CD4-positive, alpha-beta T cell treated with Interleukin-6 at 100 ng/mL for 8 hours (primary cell): Measurements from ENCODE around the gene NES.
A peak's percentile ranks its signal among the peaks of the same experiment; 100 is the strongest.

Experiments
- DNase-seq: peaks from one replicate; pipeline ENCODE4 v3.0.0-alpha.2; 2020; ENCODE audit warnings: mixed read lengths, low spot score

The NES gene

GRCh38 chr1:156663178-156663577 lies 14.0 kb downstream of the NES start:
- no peak for DNase-seq

DNA sequence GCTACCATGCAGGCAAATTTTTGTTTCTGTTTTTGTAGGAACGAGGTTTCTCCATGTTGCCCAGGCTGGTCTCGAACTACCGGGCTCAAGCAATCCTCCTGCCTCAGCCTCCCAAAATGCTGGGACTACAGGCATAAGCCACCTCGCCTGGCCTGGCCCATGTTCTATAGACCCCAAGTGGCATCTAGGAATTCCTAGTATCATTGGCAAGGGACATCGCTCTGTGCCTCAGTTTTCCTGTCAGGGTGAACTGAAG lies 14.5 kb downstream of the NES start:
- no peak for DNase-seq

DNA sequence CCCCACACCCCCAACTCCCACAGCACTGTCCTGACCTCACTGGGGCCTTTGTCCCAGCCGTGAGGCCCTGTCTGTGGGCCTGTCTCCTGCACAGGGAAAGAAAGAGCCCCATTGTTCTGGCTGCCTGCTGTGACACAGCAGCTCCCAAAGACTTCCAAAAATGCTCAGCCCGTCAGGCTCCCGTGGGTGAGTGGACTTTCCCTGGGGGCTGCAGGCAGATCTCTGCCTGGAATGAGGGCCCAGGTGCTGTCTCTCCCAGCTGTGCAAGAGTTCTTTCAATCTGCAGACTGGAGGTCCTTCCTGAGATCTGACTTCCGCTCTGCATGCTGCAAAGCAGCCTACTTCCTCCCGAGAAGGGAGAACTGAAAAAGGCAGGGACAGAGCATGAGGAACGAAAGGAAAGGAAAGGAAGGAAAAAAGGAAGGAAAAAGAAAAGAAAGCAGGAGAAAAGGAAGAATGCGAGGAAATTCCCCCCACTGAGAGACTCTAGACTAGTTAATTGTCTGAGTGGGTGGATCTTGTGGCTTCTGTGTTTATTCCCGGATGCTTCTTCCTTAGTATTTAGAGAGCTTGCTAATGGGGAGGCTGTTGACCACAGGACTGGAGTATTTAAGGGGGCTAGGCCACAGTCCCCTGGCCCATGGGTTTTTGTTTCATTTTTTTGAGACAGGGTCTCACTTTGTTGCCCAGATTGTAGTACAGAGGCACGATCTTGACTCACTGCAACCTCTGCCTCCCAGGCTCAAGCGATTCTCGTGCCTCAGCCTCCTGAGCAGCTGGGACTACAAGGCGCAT lies 15.0 kb downstream of the NES start:
- DNase-seq, result no peak

GRCh38 chr1:156660752-156661112 lies 16.5 kb downstream of the NES start:
- no peak for DNase-seq

GRCh38 chr1:156659988-156660751 lies 17.0 kb downstream of the NES start:
- peak; percentile 87 for DNase-seq

- no peak for DNase-seq
Measured at GRCh38 chr1:156659661-156659987, 17.6 kb downstream of the NES start.

DNA sequence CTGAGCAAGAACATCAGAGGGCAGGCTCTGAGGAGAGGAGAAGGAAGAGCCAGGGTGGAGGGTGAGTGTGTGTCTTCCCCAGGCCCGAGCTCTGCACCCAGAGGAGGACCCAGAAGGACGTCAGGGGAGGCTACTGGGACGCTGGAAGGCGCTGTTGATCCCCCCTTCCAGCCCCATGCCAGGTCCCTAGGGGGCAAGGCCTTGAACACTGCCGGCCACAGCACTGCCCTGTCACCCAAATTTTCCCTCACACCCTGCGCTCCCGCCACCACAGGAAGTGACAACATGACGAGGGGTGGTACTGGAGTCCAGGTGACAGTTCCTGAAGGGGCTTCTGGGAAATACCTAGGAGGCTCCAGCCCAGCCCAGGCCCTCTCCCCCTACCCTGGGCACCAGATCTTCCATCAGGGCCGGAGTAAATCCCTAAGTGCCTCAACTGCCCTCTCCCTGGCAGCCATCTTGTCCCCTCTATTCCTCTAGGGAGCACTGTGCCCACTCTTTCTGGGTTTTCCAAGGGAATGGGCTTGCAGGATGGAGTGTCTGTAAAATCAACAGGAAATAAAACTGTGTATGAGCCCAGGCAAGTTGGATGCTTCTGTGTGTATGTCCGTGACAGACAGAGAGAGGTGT lies 18.1 kb downstream of the NES start:
- DNase-seq, result no peak

- no peak for DNase-seq
Measured at GRCh38 chr1:156658496-156658895, 18.7 kb downstream of the NES start.

DNA sequence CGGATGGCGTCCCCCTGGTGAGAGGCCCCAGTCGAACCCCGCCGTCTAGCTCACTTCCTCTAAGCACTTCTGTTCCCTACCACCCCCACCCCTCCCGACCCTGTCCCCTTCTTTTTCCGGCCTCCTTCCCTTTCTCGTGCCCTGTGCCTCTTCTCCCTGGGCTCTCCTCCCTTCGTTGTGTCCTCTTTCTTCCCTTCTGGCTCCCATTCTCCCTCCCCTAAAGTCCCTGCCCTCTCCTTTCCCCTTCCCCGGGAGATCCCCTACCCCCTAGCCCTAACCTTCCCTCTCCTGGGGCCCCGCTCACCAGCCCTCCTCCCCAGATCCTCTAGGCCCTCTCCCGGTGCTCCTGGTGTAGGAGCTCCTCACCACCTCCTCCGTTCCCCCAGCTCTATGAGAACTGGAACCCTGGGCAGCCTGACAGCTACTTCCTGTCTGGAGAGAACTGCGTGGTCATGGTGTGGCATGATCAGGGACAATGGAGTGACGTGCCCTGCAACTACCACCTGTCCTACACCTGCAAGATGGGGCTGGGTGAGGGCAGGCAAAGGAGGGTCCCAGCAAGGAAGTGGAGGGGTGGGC lies 19.4 kb downstream of the NES start:
- no peak for DNase-seq

DNA sequence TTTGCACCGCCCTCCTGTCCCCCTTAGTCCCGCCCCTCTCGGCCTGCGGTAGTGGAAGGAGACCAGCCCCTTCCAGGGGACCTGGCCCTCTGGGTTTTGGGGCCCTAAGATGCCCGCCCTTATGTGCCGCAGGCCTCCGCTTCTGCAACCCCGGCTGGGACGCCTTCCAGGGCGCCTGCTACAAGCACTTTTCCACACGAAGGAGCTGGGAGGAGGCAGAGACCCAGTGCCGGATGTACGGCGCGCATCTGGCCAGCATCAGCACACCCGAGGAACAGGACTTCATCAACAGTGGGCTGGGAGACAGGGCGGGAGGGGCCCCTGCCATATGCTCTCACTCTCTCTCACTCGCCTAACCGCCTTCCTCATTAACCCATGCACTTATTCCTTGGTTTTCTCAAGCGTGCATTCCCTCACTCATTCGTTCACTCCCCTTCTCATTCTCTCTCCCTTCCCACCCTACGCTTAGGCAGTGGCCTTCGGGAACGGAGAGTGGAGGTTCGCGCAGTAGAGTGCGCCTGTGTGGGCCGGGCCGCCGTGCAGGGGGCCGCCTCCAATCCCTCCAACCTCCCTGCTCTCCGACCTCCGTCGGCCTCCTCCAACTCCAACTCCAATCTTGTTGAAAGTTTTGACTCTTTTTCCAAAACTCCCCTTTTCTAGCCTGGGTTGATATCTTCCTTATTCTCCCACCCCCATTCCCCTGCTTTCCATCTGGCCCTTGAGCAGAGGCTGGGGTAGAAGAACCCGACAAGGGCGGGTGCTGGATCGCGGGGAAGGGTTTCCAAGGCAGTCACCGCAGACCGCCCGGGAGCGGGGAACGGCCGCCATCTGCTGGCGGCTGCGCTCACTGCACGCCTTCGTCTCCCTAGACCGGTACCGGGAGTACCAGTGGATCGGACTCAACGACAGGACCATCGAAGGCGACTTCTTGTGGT lies 20.1 kb downstream of the NES start:
- DNase-seq, result peak; percentile 67

GRCh38 chr1:156655904-156656516 lies 21.2 kb downstream of the NES start:
- DNase-seq, result no peak

DNA sequence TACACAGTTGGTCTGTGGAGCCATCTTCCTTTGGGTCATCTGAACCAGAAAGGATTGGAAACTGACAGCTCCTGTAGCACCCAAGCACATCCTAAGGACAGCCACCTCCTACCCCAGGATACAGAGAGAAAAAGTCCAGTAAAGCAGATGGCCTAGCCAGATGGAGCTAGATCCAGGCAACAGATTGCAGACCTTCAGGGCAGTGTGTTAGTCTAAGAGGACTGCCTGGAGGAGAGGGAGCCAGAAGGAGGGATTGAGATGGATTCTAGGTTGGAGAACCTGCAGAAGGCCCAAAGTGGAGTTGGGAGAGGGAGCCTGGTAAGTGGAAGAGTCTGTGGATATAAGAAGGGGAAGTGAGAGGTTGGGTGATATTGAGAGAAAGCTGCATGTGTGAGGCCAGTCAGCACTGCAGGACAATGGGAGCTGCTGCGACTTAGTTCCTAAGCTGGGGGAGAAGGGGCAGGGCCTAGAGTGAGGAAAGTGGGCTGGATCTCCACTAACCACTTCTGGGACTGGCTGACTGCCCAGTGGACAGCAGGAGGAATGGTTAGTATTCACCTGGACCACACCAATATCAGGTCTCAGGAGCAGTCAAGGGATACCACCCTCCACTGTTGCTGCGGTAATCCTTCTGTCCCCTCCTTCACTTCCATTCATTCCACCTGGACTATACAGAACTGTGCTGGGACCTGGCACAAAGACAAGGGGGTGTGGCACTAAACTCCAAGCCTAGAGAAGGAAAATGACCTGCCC lies 21.9 kb downstream of the NES start:
- DNase-seq, result no peak

DNA sequence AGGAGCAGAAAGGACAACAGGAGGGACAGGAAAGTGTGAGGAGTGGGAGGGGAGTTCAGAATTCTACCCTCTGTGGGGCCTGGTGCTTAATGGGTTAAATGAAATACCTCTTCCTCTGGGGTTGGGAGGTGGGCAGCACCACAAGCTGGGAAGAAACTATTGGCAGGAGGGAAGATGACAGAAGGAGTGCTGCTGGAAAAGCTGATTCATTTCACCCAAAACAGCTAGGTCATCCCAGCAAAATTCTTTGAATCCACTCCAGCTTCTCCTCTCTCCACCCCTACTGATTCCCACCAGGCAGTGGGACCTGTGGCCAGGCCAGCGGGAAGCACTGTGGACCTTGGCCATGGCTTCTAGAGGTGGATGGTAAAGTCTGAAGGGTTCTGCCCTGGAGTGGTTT lies 22.5 kb downstream of the NES start:
- no peak for DNase-seq

DNA sequence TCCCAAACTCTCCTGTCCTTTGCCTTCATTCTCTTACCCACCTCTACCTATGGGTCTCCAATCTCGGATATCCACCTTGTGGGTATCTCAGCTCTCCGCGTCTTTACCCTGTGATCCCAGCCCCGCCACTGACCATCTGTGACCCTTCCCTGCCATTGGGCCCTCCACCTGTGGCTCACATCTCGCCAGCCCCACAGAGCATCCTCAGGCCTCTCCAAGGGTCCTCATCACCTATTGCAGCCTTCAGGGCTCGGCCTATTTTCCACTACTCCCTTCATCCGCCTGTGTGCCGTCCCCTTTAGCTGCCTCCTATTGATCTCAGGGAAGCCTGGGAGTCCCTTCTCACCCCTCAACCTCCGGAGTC lies 24.2 kb downstream of the NES start:
- DNase-seq, result no peak

- no peak for DNase-seq
Measured at GRCh38 chr1:156652131-156652991, 24.8 kb downstream of the NES start.

DNA sequence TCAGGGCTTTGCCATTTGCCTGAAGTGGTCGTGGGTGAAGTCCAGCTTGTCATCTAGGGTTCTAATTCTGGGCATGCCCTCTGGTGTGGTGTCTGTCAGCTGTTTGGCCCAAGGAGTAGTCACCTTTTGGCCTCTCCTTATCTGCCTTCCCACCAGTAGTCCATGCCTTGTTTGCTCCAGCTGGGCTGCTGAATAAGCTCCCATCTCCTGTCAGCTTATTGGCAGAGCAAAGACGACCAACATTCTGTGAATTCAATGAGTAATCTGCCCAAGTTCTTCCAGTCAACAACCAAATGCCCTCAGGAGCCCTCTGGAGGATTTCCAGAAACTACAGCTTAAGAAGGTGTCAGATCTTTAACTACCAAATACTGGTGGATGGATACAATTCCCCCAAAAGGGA lies 28.3 kb downstream of the NES start:
- no peak for DNase-seq

GRCh38 chr1:156648496-156648895 lies 28.7 kb downstream of the NES start:
- no peak for DNase-seq

DNA sequence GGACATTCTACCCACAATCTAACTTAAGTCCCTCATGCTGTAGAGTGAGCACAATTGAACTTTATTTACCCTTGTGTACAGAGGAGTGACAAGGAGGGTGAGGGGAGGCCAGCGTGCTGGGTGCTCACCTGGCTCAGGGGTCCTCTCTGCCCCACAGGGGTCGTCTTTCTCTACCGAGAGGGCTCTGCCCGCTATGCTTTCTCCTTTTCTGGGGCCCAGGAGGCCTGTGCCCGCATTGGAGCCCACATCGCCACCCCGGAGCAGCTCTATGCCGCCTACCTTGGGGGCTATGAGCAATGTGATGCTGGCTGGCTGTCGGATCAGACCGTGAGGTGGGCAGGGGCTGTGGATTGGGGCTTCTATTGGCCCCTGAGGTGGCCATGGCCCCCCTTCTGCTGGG lies 29.9 kb downstream of the NES start:
- no peak for DNase-seq

DNA sequence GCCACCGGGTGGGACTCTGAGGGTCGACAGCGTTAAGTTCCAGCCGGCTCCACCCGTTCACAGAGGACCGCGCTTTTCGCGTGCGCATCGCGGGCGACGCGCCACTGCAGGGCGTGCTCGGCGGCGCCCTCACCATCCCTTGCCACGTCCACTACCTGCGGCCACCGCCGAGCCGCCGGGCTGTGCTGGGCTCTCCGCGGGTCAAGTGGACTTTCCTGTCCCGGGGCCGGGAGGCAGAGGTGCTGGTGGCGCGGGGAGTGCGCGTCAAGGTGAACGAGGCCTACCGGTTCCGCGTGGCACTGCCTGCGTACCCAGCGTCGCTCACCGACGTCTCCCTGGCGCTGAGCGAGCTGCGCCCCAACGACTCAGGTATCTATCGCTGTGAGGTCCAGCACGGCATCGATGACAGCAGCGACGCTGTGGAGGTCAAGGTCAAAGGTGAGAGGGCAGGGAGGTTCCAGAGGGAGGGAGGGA lies 30.4 kb downstream of the NES start:
- no peak for DNase-seq

DNA sequence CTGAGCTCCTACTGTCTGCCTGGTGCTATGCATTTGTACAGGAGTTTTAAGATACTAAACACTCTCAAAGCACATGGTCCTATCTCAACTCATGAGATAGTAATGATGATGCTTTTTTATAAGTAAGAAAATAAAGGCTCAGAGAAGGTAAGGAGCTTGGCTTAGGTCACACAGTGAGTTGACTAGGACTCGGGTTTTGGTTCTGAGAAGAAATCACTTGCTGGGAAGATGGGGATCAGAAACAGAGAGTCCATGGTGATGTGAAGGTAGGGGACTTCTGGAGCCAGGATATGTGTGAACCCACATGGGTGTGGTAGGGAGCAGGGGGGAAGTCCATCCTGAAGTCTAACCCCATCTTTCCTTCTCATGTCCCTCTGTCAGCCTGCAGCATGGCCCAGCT lies 31.5 kb downstream of the NES start:
- no peak for DNase-seq
